CD4-positive, alpha-beta T cell treated with Interleukin-12 subunit alpha and Interleukin-12 subunit beta, for 1 hour (primary cell): ENCODE results near the gene GSAP.
A peak's percentile ranks its signal among the peaks of the same experiment; 100 is the strongest.

Source experiments
- DNase-seq: peaks from one replicate; pipeline ENCODE4 v3.0.0-alpha.2; 2020

Gene GSAP

DNA sequence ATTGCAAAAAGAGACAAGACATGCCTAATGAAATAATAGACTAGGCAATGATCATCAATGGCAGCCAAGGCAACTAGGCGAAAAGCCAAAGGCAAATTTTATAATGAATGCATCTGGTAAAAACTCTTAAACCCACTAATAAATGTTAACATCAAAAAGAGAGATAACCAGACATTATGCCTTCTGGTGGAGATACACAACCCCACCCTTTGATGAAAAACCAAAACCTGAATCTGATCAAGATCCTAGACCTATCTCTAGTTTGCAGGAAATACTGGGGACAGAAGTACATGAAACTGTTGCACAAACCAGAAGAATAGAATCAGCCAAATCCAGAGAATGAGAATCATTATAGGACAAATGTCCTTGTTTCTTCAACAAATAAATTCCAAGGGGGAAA, 22.0 kb upstream of the GSAP start:
- no peak for DNase-seq

GRCh38 chr7:77434570-77435275, 18.6 kb upstream of the GSAP start:
- DNase-seq: no peak

- no peak for DNase-seq
Observed at GRCh38 chr7:77433901-77434300, 17.8 kb upstream of the GSAP start.

DNA sequence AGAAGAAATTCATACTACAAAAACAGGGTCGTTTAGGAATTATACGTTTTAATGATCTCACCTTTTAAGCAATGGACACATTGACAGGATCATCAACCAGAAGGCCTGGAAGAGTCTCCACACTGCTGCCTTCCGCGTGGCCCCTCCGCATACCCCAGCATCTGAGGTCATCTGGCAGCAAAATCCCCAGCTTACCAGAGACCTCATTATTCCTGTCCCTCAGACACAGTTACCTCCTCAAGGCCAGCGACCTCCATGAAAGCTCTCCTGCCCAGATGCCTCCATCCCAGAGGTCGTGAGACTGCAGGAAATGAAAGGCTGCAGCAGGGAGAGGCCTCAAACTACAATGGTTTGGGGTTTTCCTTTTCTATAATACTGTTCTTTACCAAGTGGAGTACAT, 14.8 kb upstream of the GSAP start:
- no peak for DNase-seq

GRCh38 chr7:77428777-77429231, 12.7 kb upstream of the GSAP start:
- peak; percentile 33 for DNase-seq

DNA sequence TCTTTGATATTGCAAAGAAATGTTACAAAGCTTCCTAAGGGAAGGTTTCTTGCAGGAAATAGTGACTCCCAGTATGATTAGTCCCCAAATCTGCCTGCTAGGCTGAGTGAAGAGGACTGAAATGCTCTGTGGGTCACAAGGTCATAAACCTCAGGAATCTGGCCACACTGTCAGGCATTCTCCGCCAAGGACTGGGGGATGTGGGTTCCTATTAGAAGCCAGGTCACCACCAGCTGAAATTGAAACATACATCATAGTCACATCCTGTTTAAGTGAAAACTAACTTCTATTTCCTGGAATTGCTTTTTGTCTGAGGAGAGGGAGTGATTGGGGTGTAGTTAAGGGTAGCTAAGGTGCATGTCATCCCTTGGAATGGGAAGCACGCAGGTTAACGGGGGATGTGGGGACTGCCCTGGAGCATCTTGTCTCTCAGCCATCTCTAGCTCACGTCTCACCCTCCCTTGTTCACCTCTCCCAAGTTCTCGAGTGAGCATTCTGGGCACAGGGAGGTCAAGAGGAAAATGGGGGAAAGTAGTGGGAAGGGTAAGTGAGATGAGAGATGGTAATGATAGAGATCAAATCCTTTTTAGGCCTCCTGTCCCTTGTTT, 12.0 kb upstream of the GSAP start:
- peak; percentile 11 for DNase-seq

GRCh38 chr7:77426521-77427051, 10.4 kb upstream of the GSAP start:
- DNase-seq: no peak

DNA sequence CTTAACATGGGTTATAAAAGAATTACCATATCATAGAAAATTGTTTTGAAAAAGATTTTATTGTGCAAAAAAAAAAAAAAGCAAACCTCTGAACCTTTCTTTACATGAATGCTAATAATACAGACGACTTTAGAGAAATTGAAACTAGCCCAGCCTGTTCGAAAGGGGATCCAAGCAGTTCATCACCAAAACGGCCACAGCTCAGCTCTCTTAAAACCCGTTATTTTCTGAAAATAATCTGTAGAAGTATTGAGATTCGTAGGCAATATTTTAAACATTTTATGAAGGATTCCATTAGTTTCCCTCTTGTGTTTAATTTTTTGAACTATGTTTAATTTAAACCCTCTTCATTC, 9.9 kb upstream of the GSAP start:
- DNase-seq: no peak

- no peak for DNase-seq
Observed at GRCh38 chr7:77425101-77426051, 9.2 kb upstream of the GSAP start.

GRCh38 chr7:77422500-77422899, 6.4 kb upstream of the GSAP start:
- DNase-seq: no peak

GRCh38 chr7:77420986-77421672, 5.0 kb upstream of the GSAP start:
- no peak for DNase-seq

GRCh38 chr7:77420438-77420837, 4.3 kb upstream of the GSAP start:
- no peak for DNase-seq

GRCh38 chr7:77419102-77419501, 3.0 kb upstream of the GSAP start:
- DNase-seq: no peak

- no peak for DNase-seq
Observed at GRCh38 chr7:77417801-77418200, 1.7 kb upstream of the GSAP start.

DNA sequence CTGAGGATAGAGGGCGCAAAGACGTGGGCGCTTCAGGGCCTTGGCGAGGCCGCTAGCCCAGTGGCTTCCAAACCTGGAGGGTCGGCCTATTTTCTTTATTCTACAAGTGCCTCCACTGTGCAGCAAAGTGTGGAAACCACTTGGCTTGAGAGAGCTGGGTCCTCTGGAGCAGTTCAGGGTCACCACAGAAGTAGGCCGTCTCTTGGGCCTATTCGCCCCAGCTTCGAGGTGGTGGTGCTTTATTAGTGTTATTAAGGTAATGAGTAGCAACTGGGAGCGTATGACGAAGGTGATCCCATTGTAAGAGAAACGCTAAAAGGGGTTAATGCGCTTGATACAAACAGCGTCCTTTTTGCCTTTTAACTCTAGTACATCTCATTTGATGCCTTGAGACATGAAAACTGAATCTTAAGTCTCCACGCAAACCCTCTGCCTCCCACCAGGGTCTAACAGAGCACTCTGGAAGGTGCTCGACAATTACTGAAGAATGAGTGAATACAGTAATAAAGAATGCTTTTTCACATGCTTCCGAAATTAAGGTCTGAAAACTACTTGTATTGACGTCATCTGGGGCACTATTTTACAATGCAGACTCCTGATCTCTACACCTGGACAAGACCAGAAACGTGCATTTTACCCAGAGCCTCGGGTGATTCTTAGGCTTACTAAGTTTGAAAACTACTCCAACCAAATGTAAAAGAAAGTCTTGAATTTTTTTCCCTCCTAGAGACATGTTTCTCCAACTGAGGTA, 647 bp upstream of the GSAP start:
- no peak for DNase-seq

DNA sequence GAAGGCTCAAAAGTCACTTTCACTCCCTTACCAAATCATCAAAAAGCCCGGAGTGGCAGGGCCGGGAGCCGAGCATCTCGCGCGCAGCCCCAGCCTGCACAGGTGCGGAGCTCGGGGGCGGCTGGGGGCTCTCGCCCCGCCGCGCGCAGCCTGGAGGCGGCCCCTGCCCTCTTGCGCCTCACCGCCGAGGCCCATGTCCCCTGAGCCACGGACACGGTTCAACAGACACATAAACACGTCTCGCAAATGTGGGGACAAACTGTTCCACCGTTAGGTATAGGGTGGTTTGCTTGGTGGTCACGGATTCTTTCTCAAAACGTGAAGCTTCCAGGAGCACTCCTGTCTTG, 700 bp downstream of the GSAP start:
- peak; percentile 20 for DNase-seq

DNA sequence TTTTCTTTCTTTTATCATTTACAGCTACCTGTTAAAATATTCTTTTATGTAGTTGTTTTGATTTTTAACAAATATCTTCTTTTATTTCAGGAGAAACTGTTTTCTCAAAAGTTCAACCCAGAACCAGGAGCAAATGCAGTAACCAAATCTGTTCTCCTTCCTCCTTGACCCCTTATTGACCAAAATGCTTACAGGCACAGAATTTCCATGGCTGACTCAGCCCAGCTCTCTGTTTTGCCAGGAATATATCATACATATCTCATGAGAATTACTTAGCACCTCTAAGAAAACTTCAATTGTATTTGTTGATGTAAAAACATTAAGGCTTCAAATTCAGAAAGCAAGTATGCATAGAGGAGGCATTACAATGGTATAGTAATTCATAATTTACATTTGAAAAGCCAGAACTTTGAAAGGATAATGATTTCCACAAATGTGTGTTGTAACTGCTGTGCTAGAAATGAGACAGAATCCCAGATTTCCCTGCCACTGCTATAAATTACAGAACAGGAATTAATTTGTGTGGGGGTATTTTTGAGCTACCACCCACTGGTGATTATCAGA, 2.2 kb downstream of the GSAP start:
- no peak for DNase-seq

DNA sequence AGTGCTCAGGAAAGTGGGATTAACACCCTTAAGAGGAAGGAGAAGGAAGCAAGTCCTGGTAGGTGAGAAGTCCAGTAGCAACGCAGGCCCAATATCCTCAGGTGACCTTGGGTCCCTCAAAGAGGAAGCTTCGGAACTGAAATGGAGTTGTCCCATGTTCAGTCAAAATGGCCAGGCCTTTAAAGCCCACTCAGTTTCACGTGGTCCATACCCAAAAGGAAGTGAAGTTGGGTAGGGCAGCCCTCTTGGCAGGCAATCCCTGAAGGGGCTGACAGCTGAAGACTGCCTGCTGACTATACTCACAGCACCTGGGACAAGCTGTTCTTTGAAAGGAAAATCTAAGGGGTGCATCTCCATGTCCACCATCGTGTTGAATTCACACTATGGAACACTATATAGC, 3.0 kb downstream of the GSAP start:
- DNase-seq: no peak

- no peak for DNase-seq
Observed at GRCh38 chr7:77409739-77410547, 6.2 kb downstream of the GSAP start.

DNA sequence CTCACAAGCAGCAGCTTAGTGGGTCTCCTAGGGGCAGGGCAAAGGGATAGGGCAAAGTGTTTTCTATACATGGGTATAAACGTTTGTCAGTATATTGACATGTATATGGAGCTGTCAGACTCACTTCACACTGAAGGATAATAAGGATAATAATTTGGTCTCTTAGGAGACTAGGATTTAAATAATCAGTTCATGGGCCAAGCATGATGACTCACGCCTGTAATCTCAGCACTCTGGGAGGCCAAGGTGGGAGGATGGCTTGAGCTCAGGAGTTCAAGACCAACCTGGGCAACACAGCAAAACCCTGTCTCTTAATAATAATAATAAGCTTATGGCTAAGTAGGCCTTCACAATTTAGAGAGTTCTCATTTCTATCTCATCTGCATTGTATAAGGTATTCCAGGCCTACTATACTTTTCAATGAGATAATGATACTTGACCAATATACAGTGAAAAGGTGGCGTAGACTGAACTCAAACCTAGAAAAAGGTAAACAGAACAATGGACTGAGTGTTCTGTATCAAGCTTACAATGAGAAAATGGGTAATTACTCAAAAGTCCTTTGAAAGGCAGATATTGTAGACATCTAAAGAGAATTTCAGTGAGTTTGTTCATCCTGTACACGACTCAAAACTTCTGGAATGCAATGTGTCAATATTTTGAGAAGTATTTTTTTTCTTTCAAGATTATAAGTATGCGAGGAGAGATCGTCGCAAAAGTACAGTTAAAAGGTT, 7.0 kb downstream of the GSAP start:
- no peak for DNase-seq
